ENCODE measurements around the gene EFHD2. TPM values are rescaled to one million over a fixed set of nuclear protein-coding genes. Genes with fewer than 3 reads are reported as not detected.

EFHD2 gene
- polyA plus RNA-seq, 1 experiment: 30.4 TPM

DNA sequence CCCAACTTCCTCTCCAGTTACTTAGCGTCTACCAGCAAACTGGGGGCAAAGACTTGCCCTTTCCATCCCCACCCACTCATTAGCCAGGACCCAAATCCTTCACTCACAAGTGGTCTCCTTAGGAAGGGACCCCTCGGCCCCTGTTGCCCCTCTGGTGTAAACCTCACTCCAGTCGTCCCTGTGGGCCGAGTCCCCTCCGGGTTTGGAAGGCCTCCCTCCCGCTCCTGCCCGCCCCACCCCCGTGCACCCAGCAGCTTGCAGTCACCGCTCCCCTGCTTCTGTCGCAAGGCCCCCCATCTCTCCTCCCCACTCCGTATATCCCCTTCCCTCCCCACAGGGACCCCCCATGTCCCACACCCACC is 1.2 kb downstream of the EFHD2 start:
- ChIA-PET POLR2A (interaction anchor here (1.9 kb wide), 1 partner anchor 88 kb away, joined by 5 read pairs; no protein-coding TSS in a partner anchor), CTCF (no interaction called here)
- Histone ChIP-seq H3K27me3 (ENCODE audit: control insufficient read depth, insufficient read depth, low read length) (no peaks in the 10 kb centered on the region), H3K27ac (ENCODE audit: low read depth, low read length) (no peak overlapping the region), H3K9me3 (ENCODE audit: control insufficient read depth, insufficient read depth, low read length) (peaks cover 3% of the 10 kb centered on the region; the same call in 1 of the 2 replicates), H3K4me3 (ENCODE audit: low read depth, low read length) (peak overlapping the region; percentile 82)
- TF ChIP-seq, protein P1, sequence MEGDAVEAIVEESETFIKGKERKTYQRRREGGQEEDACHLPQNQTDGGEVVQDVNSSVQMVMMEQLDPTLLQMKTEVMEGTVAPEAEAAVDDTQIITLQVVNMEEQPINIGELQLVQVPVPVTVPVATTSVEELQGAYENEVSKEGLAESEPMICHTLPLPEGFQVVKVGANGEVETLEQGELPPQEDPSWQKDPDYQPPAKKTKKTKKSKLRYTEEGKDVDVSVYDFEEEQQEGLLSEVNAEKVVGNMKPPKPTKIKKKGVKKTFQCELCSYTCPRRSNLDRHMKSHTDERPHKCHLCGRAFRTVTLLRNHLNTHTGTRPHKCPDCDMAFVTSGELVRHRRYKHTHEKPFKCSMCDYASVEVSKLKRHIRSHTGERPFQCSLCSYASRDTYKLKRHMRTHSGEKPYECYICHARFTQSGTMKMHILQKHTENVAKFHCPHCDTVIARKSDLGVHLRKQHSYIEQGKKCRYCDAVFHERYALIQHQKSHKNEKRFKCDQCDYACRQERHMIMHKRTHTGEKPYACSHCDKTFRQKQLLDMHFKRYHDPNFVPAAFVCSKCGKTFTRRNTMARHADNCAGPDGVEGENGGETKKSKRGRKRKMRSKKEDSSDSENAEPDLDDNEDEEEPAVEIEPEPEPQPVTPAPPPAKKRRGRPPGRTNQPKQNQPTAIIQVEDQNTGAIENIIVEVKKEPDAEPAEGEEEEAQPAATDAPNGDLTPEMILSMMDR (IDR thresholded peaks at IDR 0.05; ENCODE audit: low read depth, low read length): no peak
- DNase-seq (ENCODE audit: low read depth, low spot score): no peak

DNA sequence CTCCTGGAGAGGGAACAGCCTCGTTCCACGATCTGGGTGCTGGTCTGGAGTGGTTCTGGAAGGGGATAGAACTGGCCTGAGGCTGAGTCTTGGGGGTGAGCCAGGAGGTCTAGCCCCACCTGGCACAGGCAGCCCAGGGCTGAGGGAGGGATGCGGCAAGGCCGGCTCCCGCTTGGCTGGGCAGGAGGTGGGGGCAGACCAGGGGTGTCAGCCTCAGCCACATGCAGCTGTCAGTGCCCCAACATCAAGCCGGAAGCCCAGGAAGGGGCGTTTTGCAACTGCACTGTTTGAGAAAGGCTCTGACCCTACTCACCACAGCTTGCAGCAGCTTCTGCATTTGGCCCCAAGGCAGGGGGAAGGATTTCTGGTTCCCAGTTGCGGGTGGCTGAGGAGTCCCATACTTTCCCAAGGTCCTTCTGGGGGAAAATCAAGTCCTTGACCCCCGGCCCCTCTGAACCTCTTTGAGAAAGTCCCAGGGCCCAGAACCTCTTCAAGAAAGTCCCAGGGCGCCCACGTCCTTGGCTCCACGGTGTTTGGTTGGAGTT is 2.0 kb downstream of the EFHD2 start:
- DNase-seq (ENCODE audit: low read depth, low spot score): no peak
- ChIA-PET CTCF (interaction anchor here (1.7 to 2.1 kb wide), 2 partner anchors 19 to 88 kb away, joined by 4 to 10 read pairs; no protein-coding TSS in a partner anchor), POLR2A (interaction anchor here (1.9 kb wide), 1 partner anchor 88 kb away, joined by 5 read pairs; no protein-coding TSS in a partner anchor)
- Histone ChIP-seq H3K9me3 (ENCODE audit: control insufficient read depth, insufficient read depth, low read length) (peaks cover 3% of the 10 kb centered on the region; the same call in 1 of the 2 replicates), H3K4me3 (ENCODE audit: low read depth, low read length) (peak overlapping the region; percentile 82), H3K27ac (ENCODE audit: low read depth, low read length) (no peak overlapping the region), H3K27me3 (ENCODE audit: control insufficient read depth, insufficient read depth, low read length) (no peaks in the 10 kb centered on the region)
- TF ChIP-seq, protein P1 (IDR thresholded peaks at IDR 0.05; ENCODE audit: low read depth, low read length): no peak

DNA sequence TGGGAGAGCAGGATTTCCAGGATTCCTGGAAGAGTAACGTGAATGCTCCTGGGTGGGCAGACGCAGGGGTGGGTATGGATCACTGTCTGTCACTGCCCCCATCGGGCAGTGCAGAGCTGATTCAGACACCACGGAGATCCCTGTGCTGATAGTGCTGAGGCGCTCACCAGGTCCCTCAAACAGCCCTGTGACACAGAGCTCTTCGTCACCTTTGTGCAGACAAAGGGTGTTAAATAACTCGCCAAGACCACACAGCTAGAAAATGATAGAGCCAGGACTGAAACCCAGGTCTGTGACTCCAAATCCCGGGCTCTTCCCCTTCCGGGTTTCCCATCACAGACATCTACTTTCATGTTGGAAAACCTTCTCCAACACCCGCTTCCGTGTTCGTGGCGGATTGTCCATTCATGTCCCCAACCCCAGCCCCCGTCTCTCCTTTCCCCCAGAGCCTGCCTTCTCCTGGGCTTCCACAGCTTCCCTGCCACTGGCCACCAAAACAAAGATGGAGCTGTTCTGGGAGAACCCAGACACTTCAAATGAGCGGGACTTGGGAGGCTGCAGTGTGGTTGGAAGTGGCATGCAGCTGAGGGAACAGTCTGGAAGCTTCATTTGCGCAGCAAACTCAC is 2.6 kb downstream of the EFHD2 start:
- TF ChIP-seq, protein P1 (IDR thresholded peaks at IDR 0.05; ENCODE audit: low read depth, low read length): no peak
- H3K4me3 ChIP-seq (ENCODE audit: low read depth, low read length): peak overlapping the region; percentile 82
- peaks cover 3% of the 10 kb centered on the region; the same call in 1 of the 2 replicates for H3K9me3 ChIP-seq (ENCODE audit: control insufficient read depth, insufficient read depth, low read length)
- no peak overlapping the region for H3K27ac ChIP-seq (ENCODE audit: low read depth, low read length)
- ChIA-PET POLR2A (interaction anchor here (1.9 kb wide), 1 partner anchor 89 kb away, joined by 5 read pairs; no protein-coding TSS in a partner anchor), CTCF (interaction anchor here (1.2 to 2.1 kb wide), 3 partner anchors 15 to 89 kb away, joined by 4 to 10 read pairs (median 4); no protein-coding TSS in a partner anchor)
- no peaks in the 10 kb centered on the region for H3K27me3 ChIP-seq (ENCODE audit: control insufficient read depth, insufficient read depth, low read length)
- no peak for DNase-seq (ENCODE audit: low read depth, low spot score)

DNA sequence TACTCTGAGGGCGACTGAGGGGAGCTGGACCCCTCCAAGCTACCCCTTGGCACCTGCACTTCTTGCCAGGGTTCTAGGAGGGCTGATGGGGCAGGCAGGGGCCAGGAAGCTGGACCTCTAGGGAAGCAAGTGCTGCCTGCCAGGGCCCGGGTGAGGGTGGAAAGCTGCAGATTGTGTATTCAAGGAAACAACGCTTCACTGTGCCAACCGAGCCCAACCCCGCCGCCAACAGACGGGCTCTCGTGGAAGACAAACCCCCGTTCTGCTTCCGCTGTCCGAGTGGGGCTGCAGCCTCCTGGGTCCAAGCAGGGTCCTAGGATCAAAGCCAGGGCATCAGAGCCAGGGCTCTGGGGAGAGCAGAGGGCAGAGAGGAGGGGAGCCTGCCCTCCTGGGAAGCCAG is 3.2 kb downstream of the EFHD2 start:
- ChIA-PET CTCF (interaction anchor here (1.2 to 2.1 kb wide), 3 partner anchors 14 to 89 kb away, joined by 4 to 10 read pairs (median 4); no protein-coding TSS in a partner anchor), POLR2A (interaction anchor here (1.9 kb wide), 1 partner anchor 90 kb away, joined by 5 read pairs; no protein-coding TSS in a partner anchor)
- TF ChIP-seq, protein P1 (IDR thresholded peaks at IDR 0.05; ENCODE audit: low read depth, low read length): no peak

More for the DNA sequence above, 3.2 kb downstream of the EFHD2 start:
- Histone ChIP-seq H3K4me3 (ENCODE audit: low read depth, low read length) (no peak overlapping the region), H3K9me3 (ENCODE audit: control insufficient read depth, insufficient read depth, low read length) (peaks cover 3% of the 10 kb centered on the region; the same call in 1 of the 2 replicates), H3K27me3 (ENCODE audit: control insufficient read depth, insufficient read depth, low read length) (no peaks in the 10 kb centered on the region), H3K27ac (ENCODE audit: low read depth, low read length) (no peak overlapping the region)
- DNase-seq (ENCODE audit: low read depth, low spot score): no peak
